NCI-H146 (cell line): ENCODE measurements around the gene MMP20.

ENCODE experiments used
- DNase-seq: peaks from one replicate; lab custom pipeline; 2025; lab: John Stamatoyannopoulos, UW

The MMP20 gene

GRCh38 chr11:102591160-102591718 is 33.9 kb downstream of the MMP20 start:
- no peak for DNase-seq

- DNase-seq, result no peak
Measured at GRCh38 chr11:102590276-102591049, 34.7 kb downstream of the MMP20 start.

- no peak for DNase-seq
Measured at GRCh38 chr11:102589047-102589459, 36.1 kb downstream of the MMP20 start.

DNA sequence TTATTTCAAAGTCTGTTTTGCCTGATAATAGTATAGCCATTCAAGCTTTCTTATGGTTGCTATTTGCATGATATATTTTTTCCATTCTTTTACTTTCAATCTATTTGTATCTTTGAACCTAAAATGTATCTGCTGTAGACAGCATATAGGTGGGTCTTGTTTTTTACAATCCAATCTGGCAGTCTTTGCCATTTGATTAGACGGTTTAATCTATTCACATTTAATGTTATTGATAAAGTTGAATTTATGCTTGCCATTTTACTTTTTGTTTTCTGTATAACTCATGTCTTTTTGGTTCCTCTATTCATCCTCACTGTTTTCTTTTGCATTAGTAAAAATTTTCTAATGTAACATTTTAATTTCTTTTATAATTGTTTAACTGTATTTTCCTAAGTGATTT is 37.4 kb downstream of the MMP20 start:
- no peak for DNase-seq

DNA sequence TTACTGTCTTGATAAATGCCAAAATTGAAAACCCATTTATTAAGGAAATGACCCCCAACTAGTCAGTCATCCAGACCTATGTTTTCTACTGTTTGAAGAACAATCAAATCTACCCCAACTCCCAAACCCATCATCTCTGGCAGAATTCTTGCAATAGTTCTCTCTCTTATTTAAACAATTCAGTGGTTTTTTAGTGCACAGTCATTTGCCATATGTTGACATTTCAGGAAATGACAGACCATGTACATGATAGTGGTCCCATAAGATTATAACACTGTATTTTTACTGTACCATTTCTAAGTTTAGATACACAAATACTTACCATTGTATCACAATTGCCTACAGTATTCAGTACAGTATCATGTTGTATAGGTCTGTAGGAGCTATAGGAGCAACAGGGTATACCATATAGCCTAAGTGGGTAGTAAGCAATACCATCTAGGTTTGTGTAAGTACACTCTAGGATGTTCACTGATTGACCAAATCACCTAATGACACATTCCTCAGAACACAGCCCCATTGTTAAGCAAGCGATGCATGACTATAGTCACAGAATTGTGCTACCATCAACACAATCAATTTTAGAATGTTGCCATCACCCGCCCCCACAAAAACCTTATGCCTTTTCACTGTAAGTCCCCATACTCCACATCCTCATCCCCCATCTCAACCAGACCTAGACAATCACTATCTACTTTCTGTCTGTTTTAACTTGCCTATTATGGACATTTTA is 41.8 kb downstream of the MMP20 start:
- no peak for DNase-seq

- no peak for DNase-seq
Measured at GRCh38 chr11:102582140-102582539, 43.0 kb downstream of the MMP20 start.

DNA sequence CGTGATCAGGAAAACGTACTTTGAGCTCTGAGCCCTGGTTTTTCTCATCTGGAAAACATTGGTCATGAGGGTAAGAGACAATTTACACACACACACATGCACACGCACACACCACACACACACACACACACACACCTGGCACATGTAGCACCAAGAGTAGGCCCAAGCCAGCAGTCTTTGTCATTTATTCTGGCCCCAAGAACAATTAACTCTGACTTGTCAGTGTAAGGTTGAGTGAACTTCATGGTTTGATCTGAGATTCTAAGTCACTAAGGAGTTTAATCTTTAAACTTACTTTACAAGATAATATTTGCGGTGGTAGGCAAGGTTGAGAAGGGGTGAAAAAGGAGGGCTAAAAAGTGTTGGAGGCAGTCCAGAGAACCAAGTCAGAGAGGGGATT is 44.1 kb downstream of the MMP20 start:
- DNase-seq, result no peak

DNA sequence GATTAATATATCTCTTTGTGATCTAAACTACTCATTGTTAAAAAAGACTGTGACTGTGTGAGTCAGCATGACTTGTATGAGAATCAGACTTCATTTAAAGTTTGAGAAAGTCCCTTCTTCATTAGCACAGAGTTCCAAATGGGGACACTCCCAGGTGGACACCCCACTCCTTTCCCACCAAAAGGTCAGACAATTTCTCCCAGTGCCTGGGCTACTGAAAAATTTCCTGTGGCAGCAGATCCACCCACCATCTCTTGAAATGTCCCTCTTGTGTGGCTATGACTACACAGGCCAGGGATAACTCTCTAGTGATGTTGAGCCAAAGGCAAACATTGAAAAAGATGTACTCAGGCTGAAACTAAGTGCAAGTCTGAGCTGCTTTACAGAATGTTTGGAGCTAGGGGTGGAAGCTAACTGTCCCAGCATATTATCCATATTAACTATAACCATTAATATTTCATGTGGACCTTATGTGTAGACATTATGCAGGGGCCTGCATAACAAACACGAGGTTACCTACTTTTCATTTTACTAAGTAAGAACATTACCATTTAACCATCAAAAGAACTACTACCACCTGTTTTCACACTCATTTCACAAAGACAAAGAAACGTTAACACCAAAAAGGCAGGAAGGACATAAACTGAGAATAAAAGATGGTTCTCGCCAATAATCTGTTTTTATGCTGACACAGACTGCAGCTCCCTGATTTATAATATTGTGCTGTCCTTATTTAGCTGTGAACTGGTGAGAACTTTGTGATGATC is 44.8 kb downstream of the MMP20 start:
- no peak for DNase-seq

- no peak for DNase-seq
Measured at GRCh38 chr11:102577723-102578122, 47.4 kb downstream of the MMP20 start.

DNA sequence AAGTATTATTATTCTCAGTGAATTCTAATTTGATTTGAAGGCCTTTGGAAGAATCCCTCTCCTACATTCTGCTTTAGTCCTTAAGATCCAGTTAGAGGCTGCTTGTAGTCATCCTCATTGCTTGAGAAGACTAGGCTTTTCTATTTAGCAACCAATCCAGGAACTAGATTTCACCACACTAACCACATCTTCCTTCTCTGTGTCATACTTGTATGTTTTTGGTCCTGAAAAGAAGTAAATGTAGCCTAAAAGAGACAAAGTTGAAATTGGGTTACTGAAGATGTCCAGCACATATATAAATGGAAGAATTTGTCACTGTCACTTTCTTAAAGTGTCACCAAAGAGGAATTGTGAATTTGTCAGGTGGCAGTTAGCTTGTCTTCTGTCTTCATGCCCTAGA is 48.0 kb downstream of the MMP20 start:
- no peak for DNase-seq

- DNase-seq, result no peak
Measured at GRCh38 chr11:102576350-102576749, 48.8 kb downstream of the MMP20 start.

DNA sequence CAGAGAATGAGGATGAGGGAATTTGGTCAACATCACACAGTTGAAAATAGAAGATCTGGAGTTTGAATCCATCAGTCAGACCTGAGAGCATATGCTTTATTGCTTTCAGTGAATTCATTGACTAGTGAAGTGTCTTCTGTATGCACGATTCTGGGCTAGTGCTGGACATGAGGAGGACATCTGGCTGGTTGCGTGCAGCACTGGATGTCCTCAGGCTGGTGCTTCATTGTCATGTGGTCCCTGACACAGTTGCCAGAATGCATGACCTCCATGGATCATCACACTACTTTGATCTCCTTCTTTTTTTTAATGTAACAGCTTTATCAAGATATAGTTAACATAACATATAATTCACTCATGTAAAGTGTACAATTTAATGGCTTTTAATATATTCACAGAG is 50.1 kb downstream of the MMP20 start:
- DNase-seq, result no peak

DNA sequence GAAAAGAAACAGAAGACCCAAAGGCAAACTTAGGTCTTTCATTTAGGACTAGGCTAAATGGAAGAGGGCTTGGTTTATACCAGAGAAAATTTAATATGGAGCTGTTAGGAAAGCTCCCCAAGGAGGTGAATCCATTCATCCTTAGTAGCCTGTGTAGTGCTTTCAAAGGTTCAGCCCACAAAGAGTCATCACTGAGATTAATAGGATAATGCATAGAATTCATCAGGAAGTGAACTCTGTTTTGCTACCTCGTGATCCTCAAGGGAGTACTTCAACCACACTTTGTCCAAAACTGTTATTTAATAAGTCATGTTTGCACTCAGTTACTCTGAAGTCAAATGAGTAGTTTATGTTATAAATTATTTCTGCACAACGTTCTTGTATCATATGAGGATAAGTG is 51.3 kb downstream of the MMP20 start:
- no peak for DNase-seq

GRCh38 chr11:102572554-102573220 is 52.4 kb downstream of the MMP20 start:
- DNase-seq, result no peak

- DNase-seq, result no peak
Measured at GRCh38 chr11:102568851-102569250, 56.3 kb downstream of the MMP20 start.

DNA sequence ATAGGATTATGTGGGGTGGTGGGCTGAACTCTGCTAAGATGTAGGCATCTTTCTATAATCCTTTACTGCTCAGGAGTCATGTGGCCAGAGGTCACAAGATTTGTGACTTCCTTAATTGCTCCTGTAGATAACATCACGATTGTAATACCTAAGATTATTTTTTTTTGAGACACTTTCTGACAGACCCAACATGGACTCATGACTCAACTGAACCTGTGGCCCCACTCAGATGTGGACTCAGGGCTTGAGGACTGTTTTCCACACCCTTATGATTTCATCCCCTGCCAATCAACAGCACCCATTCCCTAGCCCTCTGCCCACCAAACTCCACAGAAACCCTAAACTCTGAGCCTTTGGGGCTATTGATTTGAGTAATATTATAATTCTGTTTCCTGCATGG is 59.0 kb downstream of the MMP20 start:
- no peak for DNase-seq

DNA sequence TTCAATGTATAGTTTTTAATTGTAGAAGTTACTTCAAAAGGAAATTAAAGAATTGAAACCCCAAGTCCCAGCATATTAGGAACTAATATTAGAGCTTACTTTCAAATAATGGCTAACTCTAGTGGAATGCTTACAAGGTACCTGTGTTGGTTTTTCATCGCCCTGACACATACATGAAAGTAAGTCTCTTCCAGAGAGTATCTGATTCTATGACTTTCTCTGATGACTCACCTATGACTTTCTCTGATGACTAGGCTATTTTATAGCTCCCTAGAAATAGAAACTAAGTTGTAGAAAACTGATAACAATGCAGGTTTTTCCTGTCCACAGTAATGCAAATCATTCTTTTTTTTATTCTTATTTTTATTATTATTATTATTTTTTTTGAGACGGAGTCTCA is 61.0 kb downstream of the MMP20 start:
- no peak for DNase-seq

- DNase-seq, result no peak
Measured at GRCh38 chr11:102561636-102562035, 63.5 kb downstream of the MMP20 start.

DNA sequence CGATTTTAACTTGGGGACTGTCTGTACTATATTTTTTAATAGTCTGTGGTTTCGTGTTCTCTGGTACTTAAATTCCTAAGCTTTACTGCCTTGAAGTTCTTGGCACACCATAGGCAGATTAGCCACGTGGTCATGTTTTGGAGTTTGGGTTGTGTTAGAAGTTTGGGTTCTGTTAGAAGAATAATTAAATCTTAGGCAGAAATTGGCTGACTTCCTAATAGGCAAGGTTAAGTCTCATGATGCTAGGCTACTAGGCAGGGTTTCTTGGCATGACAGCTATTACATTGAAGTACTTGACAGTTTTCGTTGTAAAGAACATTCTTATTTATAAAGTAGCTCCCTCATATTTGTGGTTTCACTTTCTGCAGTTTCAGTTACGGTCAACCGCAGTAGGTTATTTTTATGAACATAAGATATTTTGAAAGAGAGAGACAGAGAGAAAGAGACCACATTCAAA is 64.5 kb downstream of the MMP20 start:
- DNase-seq, result no peak

GRCh38 chr11:102559839-102560238 is 65.3 kb downstream of the MMP20 start:
- no peak for DNase-seq

- no peak for DNase-seq
Measured at GRCh38 chr11:102555091-102555490, 70.0 kb downstream of the MMP20 start.

DNA sequence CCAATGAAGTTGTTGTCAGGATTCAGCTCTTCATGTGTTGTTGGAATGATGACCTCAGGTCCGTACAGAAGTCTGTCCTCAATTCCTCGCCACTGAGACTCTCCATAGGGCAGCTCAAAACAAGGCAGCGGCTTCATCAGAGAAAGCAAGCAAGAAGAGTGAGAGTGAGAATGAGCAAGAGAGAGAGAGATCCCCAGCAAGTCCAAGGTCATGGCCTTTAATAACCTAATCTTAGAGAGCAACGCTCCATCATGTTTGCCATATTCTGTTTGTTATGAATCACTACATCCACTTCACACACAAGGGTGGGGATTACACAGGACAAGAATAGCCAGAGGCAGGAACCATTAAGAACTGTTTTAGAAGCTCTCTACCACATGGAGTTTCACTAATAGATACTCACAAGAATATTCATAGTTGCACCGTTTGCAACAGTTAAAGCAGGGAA is 71.3 kb downstream of the MMP20 start:
- no peak for DNase-seq
